Heart left ventricle (tissue), 16 donors: ENCODE measurements around the gene IFRD2. TPM values are rescaled to one million over a fixed set of nuclear protein-coding genes. Genes with fewer than 3 reads are reported as not detected.
"Not testable (repeated sequence)": the region's sequence is repeated elsewhere in the genome, so short reads cannot be mapped to it uniquely, and the experiment has no call there.

Experiments used
- ATAC-seq, 4 donors: fragments of 200-7000 bp; cut with Tn5 transposase; one replicate each; pipeline ENCODE4 v1.9.1; 2020 to 2022; ENCODE audit warnings: moderate library complexity in 4 of 4, mild to moderate bottlenecking in 3 of 4, moderate number of reproducible peaks in 1 of 4
- DNase-seq, 5 donors: peaks; one replicate each; pipeline ENCODE4 v3.0.0-alpha.2; 2020
- H3K27ac ChIP-seq, 12 donors: fragments of 200-600 bp; sonication (generic) in 4 of 12; one replicate each; pipeline versions ENCODE4 v1.5.0 to v1.8.0; 2016 to 2022; ENCODE audit warnings: mild to moderate bottlenecking in 2 of 12
- H3K27me3 ChIP-seq, 9 donors: fragments of 200-600 bp; sonication (generic) in 2 of 9; one replicate each; pipeline versions ENCODE4 v1.5.1 to v1.8.0; 2016 to 2022; ENCODE audit warnings: mild to moderate bottlenecking in 3 of 9
- H3K36me3 ChIP-seq, 9 donors: fragments of 200-600 bp; sonication (generic) in 2 of 9; one replicate each; pipeline versions ENCODE4 v1.5.0 to v1.8.0; 2018 to 2022; ENCODE audit warnings: mild to moderate bottlenecking in 2 of 9
- H3K4me1 ChIP-seq, 12 donors: fragments of 200-600 bp; sonication (generic) in 4 of 12; one replicate each; pipeline versions ENCODE4 v1.5.0 to v1.8.0; 2016 to 2022; ENCODE audit warnings: mild to moderate bottlenecking in 3 of 12
- H3K4me3 ChIP-seq, 12 donors: fragments of 200-600 bp; sonication (generic) in 4 of 12; one replicate each; pipeline versions ENCODE4 v1.5.0 to v1.8.0; 2017 to 2022; ENCODE audit warnings: mild to moderate bottlenecking in 9 of 12, moderate library complexity in 4 of 12
- H3K9me3 ChIP-seq, 12 donors: fragments of 200-600 bp; sonication (generic) in 4 of 12; one replicate each; pipeline versions ENCODE4 v1.5.0 to v1.8.0; 2016 to 2022; ENCODE audit warnings: mild to moderate bottlenecking in 1 of 12
- CTCF ChIP-seq, 12 donors: fragments of 200-600 bp; sonication (generic) in 4 of 12; IDR thresholded peaks; one replicate each; pipeline versions ENCODE4 v1.5.0 to v1.8.0; 2018 to 2022; ENCODE audit warnings: antibody characterized with exemption in 12 of 12, mild to moderate bottlenecking in 5 of 12
- POLR2A ChIP-seq, 2 donors: fragments of 450-650 bp; IDR thresholded peaks; one replicate each; pipeline ENCODE4 v1.6.1; 2017; ENCODE audit warnings: antibody characterized with exemption in 2 of 2, mild to moderate bottlenecking in 2 of 2, moderate library complexity in 2 of 2
- WGBS, 4 donors: extraction: QIAGEN DNeasy Blood & Tissue Kit in 2 of 4; methylation state at CpG; one replicate each; pipeline versions ENCODE4 v1.1.5 to v1.1.7; 2013 to 2018; 5-methylcytosine and 5-hydroxymethylcytosine counted together
- intact Hi-C, 10 donors: fragments of 100-400 bp; cut with DNase I; formaldehyde crosslinking; loops; one replicate each; pipeline versions ENCODE4 v1.11.1 to v1.14.2; 2022
- polyA plus RNA-seq, 2 donors: library from polyadenylated mRNA; stranded (reverse); fragments of 200-250 nt; gene quantifications; one replicate each; pipeline ENCODE4 v1.2.3, GENCODE V29; 2013
- total RNA-seq, 9 donors: library from RNA; depleted of rRNA in 2 of 9; stranded (reverse); fragments of >200 nt in 2 of 9; fragmentation: NEBNext Ultra II Directional in 3 of 9; extraction: Animal tissue kit (Norgen Biotek cat#: 25700) in 3 of 9; gene quantifications; one replicate each; pipeline versions ENCODE4 v1.1.0 to v1.2.4, GENCODE V29; 2016 to 2023
- donor health status: ischemic (EF 13 %, LVEDD 7.1; RV severe dilation, severe dysfunction).
- donor health status: healthy with polysubstance abuse.
- donor health status: DM: no; HTN: yes; CAD: no.
- donor health status: DM: no; HTN: no; CAD: no.
- donor health status: ischemic (EF 25% LVEDD 6.9; RV normal size, moderate dysfunction).
- donor health status: ischemic (EF 25% LVEDD 5.7; RV mildly dilated, moderate dysfunction).
- donor health status: healthy.
- donor health status: DM: yes; HTN: yes; CAD: no.
- donor health status: ischemic (EF 35%, LVEDD 5.7; RV mildly dilated, moderate dysfunction).
- donor health status: nonischemic (EF 11% LVEDD 7.7; RV severe dilation, severe dysfunction).
- donor health status: DM: yes; HTN: yes; CAD: no.
- donor health status: PGD.
- donor health status: ischemic (EF 29% LVEDD 5.4; RV normal size, mild dysfunction).
- donor health status: nonischemic (EF 23%, LVEDD 6.1; RV moderate dilation, normal function).

The IFRD2 gene
- total and polyA plus RNA-seq, 11 donors, result 47.5 to 106 (median 64.5) TPM

GRCh38 chr3:50246517-50246954 lies 45.7 kb downstream of the IFRD2 start:
- 28 to 36% (median 30%) methylated on average over 10 of the region's 10 CpGs for WGBS, 4 donors
- peaks cover 33 to 100% (median 96%) of the 10 kb centered on the region in 12 donors for H3K4me1 ChIP-seq
- H3K4me3 ChIP-seq, result peak overlapping the region in 11 of 12 donors; percentile 9 to 58 (median 49)
- peak in 3 of 5 donors; percentile 70 to 84 (median 75) for DNase-seq
- peak; percentile 13 to 61 (median 41) for ATAC-seq
- intact Hi-C loops, result loop anchor here in 5 of 10 donors (1.0 to 2.0 kb wide), 3 partner anchors 19 to 27 kb away; no protein-coding TSS in a partner anchor
- peak overlapping the region; percentile 85 to 99 (median 94) for H3K27ac ChIP-seq
- no peaks in the 10 kb centered on the region for H3K27me3 ChIP-seq
- TF ChIP-seq POLR2A (IDR thresholded peaks at IDR 0.05) (peak in 1 of 2 donors; percentile 14), CTCF (IDR thresholded peaks at IDR 0.05) (peak in 4 of 12 donors; percentile 3 to 47 (median 26))
- H3K9me3 ChIP-seq, result no peaks in the 10 kb centered on the region
- peaks cover 0 to 57% (median 6%) of the 10 kb centered on the region in 9 donors for H3K36me3 ChIP-seq

DNA sequence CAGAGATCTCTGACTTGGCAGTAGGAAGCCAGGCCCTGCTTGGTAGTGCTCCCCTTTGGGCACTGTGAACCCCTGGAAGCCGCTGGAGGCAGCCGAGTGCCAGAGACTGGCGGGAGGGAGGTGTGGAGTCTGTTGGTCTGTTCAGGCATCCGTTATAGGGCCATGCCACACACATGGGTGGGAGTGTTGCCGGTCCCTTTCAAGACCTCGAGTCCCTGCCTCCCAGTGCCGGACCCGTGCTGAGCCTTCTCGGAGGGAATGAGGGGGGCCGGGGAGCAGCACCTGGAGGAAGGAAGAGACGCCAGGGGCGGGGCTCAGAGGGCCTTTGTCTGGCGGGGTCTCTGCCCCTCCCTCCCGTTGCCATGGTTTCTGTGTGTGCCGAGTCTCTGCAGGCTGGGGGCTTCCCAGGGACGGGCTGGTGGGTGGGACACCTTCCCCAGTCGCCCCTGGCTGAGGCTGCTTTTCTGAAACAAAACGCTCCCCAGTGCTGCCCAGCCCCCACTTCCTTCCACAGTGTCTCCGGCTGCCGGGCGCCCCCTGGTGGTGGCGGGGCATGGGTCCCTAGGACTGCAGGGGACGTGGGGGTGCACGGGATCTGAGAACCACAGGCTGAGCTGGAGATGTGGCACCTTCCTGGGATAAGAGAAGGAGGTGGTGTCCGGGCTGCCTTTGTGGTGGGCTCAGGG lies 46.3 kb downstream of the IFRD2 start:
- intact Hi-C loops, result loop anchor here in 5 of 10 donors (1.0 to 2.0 kb wide), 3 partner anchors 19 to 27 kb away; no protein-coding TSS in a partner anchor
- WGBS, 4 donors, result 1 to 5% (median 2%) methylated on average over 11 to 25 of the region's 25 CpGs
- H3K27me3 ChIP-seq, result no peaks in the 10 kb centered on the region
- TF ChIP-seq POLR2A (IDR thresholded peaks at IDR 0.05), result no peak
- TF ChIP-seq CTCF (IDR thresholded peaks at IDR 0.05), result peak; percentile 95 to 99 (median 98)
- H3K9me3 ChIP-seq, result no peaks in the 10 kb centered on the region
- peak overlapping the region; percentile 85 to 99 (median 94) for H3K27ac ChIP-seq
- H3K4me3 ChIP-seq, result peak overlapping the region; percentile 6 to 58 (median 49)
- peaks cover 34 to 100% (median 96%) of the 10 kb centered on the region in 12 donors for H3K4me1 ChIP-seq
- peak; percentile 62 to 77 (median 74) for ATAC-seq
- H3K36me3 ChIP-seq, result peaks cover 0 to 54% (median 6%) of the 10 kb centered on the region in 9 donors
- peak; percentile 91 to 95 (median 93) for DNase-seq

- H3K4me1 ChIP-seq, result peaks cover 34 to 100% (median 96%) of the 10 kb centered on the region in 12 donors
- TF ChIP-seq POLR2A (IDR thresholded peaks at IDR 0.05) (no peak), CTCF (IDR thresholded peaks at IDR 0.05) (no peak)
- ATAC-seq (no peak), DNase-seq (no peak)
- H3K27ac ChIP-seq, result peak overlapping the region; percentile 85 to 99 (median 94)
- peaks cover 0 to 54% (median 4%) of the 10 kb centered on the region in 9 donors for H3K36me3 ChIP-seq
- WGBS, 4 donors, result 48 to 60% (median 55%) methylated on average over 16 of the region's 16 CpGs
- no peaks in the 10 kb centered on the region for H3K9me3 ChIP-seq
- no peaks in the 10 kb centered on the region for H3K27me3 ChIP-seq
- intact Hi-C loops, result no loop called here
- H3K4me3 ChIP-seq, result peak overlapping the region in 11 of 12 donors; percentile 6 to 58 (median 49)
Observed at GRCh38 chr3:50245251-50245745, 46.9 kb downstream of the IFRD2 start.

DNA sequence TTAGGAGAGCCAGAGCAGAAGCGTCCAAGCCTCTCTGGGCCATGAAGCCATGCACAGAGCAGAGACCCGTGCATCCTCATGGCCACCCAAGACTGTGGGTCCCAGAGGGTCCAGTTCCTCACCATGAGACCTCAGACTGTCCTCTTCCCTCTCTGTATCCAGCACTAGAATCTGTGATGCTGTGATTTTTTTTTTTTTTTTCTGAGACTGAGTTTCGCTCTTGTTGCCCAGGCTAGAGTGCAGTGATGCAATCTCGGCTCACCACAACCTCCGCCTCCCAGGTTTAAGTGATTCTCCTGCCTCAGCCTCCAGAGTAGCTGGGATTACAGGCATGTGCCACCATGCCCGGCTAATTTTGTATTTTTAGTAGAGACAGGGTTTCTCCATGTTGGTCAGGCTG lies 47.4 kb downstream of the IFRD2 start:
- H3K9me3 ChIP-seq, H3K27me3 ChIP-seq, DNase-seq, ATAC-seq, intact Hi-C loops: not testable (repeated sequence)
- peak overlapping the region in 3 of 12 donors; percentile 5 to 38 (median 32) for H3K4me3 ChIP-seq
- peaks cover 34 to 100% (median 96%) of the 10 kb centered on the region in 12 donors for H3K4me1 ChIP-seq
- H3K27ac ChIP-seq, result peak overlapping the region; percentile 85 to 99 (median 94)
- WGBS, 4 donors, result 61 to 74% (median 69%) methylated on average over 6 of the region's 6 CpGs
- H3K36me3 ChIP-seq, result peaks cover 0 to 55% (median 4%) of the 10 kb centered on the region in 9 donors
